ENCODE results near the gene OXNAD1. TPM values are rescaled to one million over a fixed set of nuclear protein-coding genes. Genes with fewer than 3 reads are reported as not detected.

Gene OXNAD1
- polyA plus RNA-seq, 1 of the 3 experiments (the other 2 are of a cell fraction) = 6.9 TPM

Other genes starting within 250 kb of the OXNAD1 start
- gene GALNT15, start 90.5 kb upstream of the OXNAD1 start, polyA plus RNA-seq (2012; rRNA removed) = 4.7 and 6.5 TPM in 2 replicates
- 8.5 and 10.8 TPM in 2 replicates for gene DPH3, start 269 bp upstream of the OXNAD1 start, polyA plus RNA-seq (2012; rRNA removed)
- gene RFTN1, start 248.5 kb downstream of the OXNAD1 start, polyA plus RNA-seq (2012; rRNA removed) = 21.2 and 22.6 TPM in 2 replicates